NT2/D1 (cell line): ENCODE results near the gene FGF4.

Source experiments
- SUZ12 ChIP-seq: IDR thresholded peaks from 2 replicates; pipeline ENCODE4 v1.6.1; 2011; ENCODE audit not compliant: insufficient read length, insufficient read depth; ENCODE audit errors: extremely low read depth
- YY1 ChIP-seq: IDR thresholded peaks from 2 replicates; pipeline ENCODE4 v1.6.1; 2011; ENCODE audit not compliant: insufficient read length, insufficient read depth
- ZNF274 ChIP-seq: IDR thresholded peaks from 2 replicates; pipeline ENCODE4 v1.6.1; 2011; ENCODE audit warnings: mild to moderate bottlenecking, low read depth, low read length

DNA sequence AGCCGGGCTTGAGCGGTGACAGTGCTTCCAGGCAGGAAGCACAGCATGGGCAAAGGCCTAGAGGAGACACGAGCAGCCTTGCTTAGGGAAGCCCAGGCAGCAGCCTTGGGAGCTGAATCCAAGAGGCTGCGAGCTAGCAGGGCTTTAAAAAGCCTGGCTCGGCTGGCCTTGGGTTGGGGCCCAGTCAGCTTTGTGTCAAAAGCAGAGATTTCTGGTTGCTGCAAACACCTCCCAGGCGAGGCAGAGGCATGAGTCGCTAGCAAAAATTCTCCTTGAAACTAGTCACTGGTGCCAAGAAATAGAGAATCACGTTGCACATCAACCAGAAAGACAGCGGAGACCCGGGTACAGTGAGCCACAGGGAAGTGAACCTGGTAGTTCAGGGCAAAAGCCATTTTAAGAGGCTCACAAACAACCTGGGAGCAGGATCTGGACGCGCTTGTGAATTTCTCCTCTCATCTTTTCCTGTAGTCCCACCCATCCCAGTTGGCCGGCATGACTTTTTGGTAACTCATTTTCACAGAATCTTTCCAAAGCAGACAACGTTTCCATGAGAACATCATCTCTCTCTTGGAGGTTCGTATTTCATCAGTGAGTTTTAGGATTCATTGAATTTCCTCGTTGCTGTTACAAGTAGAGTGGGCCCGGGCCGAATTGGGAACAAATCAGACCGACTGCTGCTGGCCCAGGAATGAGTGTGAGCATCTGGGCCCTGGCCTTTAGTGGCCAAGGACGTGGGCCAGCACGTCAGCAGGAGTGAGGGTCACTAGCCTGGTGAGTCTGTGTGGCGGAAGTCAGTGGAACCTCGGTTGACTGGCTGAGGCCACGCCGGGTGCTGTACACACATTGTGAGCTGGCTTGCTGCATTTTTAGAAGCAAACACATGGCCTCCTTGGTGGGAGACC, 16.4 kb upstream of the FGF4 start:
- TF ChIP-seq YY1 (no peak), ZNF274 (no peak), SUZ12 (no peak)
